Thoracic aorta (tissue), 2 donors: ENCODE results near the gene FRMD1. TPM values are rescaled to one million over a fixed set of nuclear protein-coding genes. Genes with fewer than 3 reads are reported as not detected.

ENCODE experiments used
- ATAC-seq: fragments of 150-250 bp; one replicate; pipeline ENCODE4 v1.8.0; 2017; ENCODE audit warnings: low read depth; ENCODE audit not compliant: insufficient number of reproducible peaks, low FRiP score
- DNase-seq: peaks from one replicate; pipeline ENCODE4 v3.0.0-alpha.2; 2020; ENCODE audit warnings: low spot score
- H3K27ac ChIP-seq, 2 donors: fragments of 200-600 bp; sonication (generic); 1 replicate in 1 of 2; 2 replicates in 1 of 2; pipeline ENCODE4 v1.5.1; 2016; ENCODE audit warnings: mild to moderate bottlenecking in 2 of 2, moderate library complexity in 2 of 2
- H3K27me3 ChIP-seq: fragments of 200-600 bp; sonication (generic); replicated peaks from 2 replicates; pipeline ENCODE4 v1.6.0; 2016; ENCODE audit warnings: mild to moderate bottlenecking; ENCODE audit not compliant: insufficient read depth
- H3K36me3 ChIP-seq: fragments of 200-600 bp; sonication (generic); one replicate; pipeline ENCODE4 v1.5.1; 2016
- H3K4me1 ChIP-seq, 2 donors: fragments of 200-600 bp; sonication (generic); 1 replicate in 1 of 2; 2 replicates in 1 of 2; pipeline versions ENCODE4 v1.5.1 to v1.6.0; 2016; ENCODE audit warnings: low read depth in 2 of 2, mild to moderate bottlenecking in 1 of 2; ENCODE audit not compliant: control insufficient read depth in 1 of 2
- H3K4me3 ChIP-seq: fragments of 200-600 bp; sonication (generic); 2 replicates; pipeline ENCODE4 v1.5.1; 2016; ENCODE audit warnings: mild to moderate bottlenecking
- H3K9me3 ChIP-seq: fragments of 200-600 bp; sonication (generic); 2 replicates; pipeline ENCODE4 v1.5.1; 2016
- CTCF ChIP-seq: fragments of 200-600 bp; sonication (generic); IDR thresholded peaks from one replicate; pipeline ENCODE4 v1.5.1; 2019; ENCODE audit warnings: antibody characterized with exemption
- total RNA-seq, 2 donors: library from RNA; depleted of rRNA; stranded (reverse); fragments of >200 nt; gene quantifications; one replicate each; pipeline versions ENCODE4 v1.1.0 to v1.2.3, GENCODE V29; 2016

FRMD1 gene
- total RNA-seq, 2 donors from 2014 or later: not detected

- no peak for ATAC-seq
- no peak overlapping the region for H3K27ac ChIP-seq
- no peaks in the 10 kb centered on the region for H3K36me3 ChIP-seq
- DNase-seq: no peak
- no peaks in the 10 kb centered on the region for H3K27me3 ChIP-seq
- no peak for TF ChIP-seq CTCF
- no peaks in the 10 kb centered on the region for H3K4me1 ChIP-seq
- no peaks in the 10 kb centered on the region for H3K9me3 ChIP-seq
- H3K4me3 ChIP-seq: no peak overlapping the region
Measured at GRCh38 chr6:168100803-168101589, 22.0 kb upstream of the FRMD1 start.

GRCh38 chr6:168100011-168100802 lies 21.2 kb upstream of the FRMD1 start:
- Histone ChIP-seq H3K4me1 (no peaks in the 10 kb centered on the region), H3K9me3 (no peaks in the 10 kb centered on the region), H3K4me3 (no peak overlapping the region), H3K36me3 (no peaks in the 10 kb centered on the region), H3K27ac (no peak overlapping the region), H3K27me3 (no peaks in the 10 kb centered on the region)
- ATAC-seq (no peak), DNase-seq (no peak)
- no peak for TF ChIP-seq CTCF

GRCh38 chr6:168099201-168100010 lies 20.4 kb upstream of the FRMD1 start:
- Histone ChIP-seq H3K36me3 (no peaks in the 10 kb centered on the region), H3K27me3 (no peaks in the 10 kb centered on the region), H3K27ac (no peak overlapping the region), H3K9me3 (no peaks in the 10 kb centered on the region), H3K4me3 (no peak overlapping the region), H3K4me1 (no peaks in the 10 kb centered on the region)
- ATAC-seq (no peak), DNase-seq (no peak)
- TF ChIP-seq CTCF: no peak

- DNase-seq (no peak), ATAC-seq (no peak)
- no peaks in the 10 kb centered on the region for H3K9me3 ChIP-seq
- H3K36me3 ChIP-seq: no peaks in the 10 kb centered on the region
- no peak for TF ChIP-seq CTCF
- H3K27me3 ChIP-seq: no peaks in the 10 kb centered on the region
- H3K4me3 ChIP-seq: no peak overlapping the region
- H3K4me1 ChIP-seq: no peaks in the 10 kb centered on the region
- no peak overlapping the region for H3K27ac ChIP-seq
Measured at GRCh38 chr6:168098431-168098861, 19.4 kb upstream of the FRMD1 start.
